ENCODE data around the gene ALG9.

Gene ALG9

GRCh38 chr11:111878849-111879636, 7.7 kb upstream of the ALG9 start, which contains the start of the genes CFAP68 and FDXACB1:
TSS of gene CFAP68 (plus strand) at chr11:111879541. CDS start at chr11:111879561, 20 bp downstream.
TSS of gene FDXACB1 (minus strand) at chr11:111879165. CDS start at chr11:111879132, 33 bp downstream.
- DNase-seq: peak; percentile 96

- no peak for DNase-seq
Observed at GRCh38 chr11:111878385-111878848, 7.0 kb upstream of the ALG9 start.

- DNase-seq: no peak
Observed at GRCh38 chr11:111871693-111872161, 346 bp upstream of the ALG9 start.

GRCh38 chr11:111870522-111870885, 877 bp downstream of the ALG9 start:
- DNase-seq: no peak

GRCh38 chr11:111870113-111870512, 1.3 kb downstream of the ALG9 start:
- DNase-seq: no peak

- no peak for DNase-seq
Observed at GRCh38 chr11:111860257-111860656, 11.1 kb downstream of the ALG9 start.

- no peak for DNase-seq
Observed at GRCh38 chr11:111855506-111855905, 15.9 kb downstream of the ALG9 start.

- no peak for DNase-seq
Observed at GRCh38 chr11:111852103-111852502, 19.3 kb downstream of the ALG9 start.

- DNase-seq: no peak
Observed at GRCh38 chr11:111851636-111852035, 19.7 kb downstream of the ALG9 start.

- no peak for DNase-seq
Observed at GRCh38 chr11:111851067-111851466, 20.3 kb downstream of the ALG9 start.

GRCh38 chr11:111849631-111850030, 21.8 kb downstream of the ALG9 start:
- DNase-seq: no peak

GRCh38 chr11:111846636-111847035, 24.7 kb downstream of the ALG9 start:
- DNase-seq: no peak

- no peak for DNase-seq
Observed at GRCh38 chr11:111846063-111846462, 25.3 kb downstream of the ALG9 start.

- no peak for DNase-seq
Observed at GRCh38 chr11:111845276-111846028, 25.9 kb downstream of the ALG9 start.

GRCh38 chr11:111843661-111844060, 27.7 kb downstream of the ALG9 start:
- DNase-seq: no peak

- peak; percentile 77 for DNase-seq
Observed at GRCh38 chr11:111841370-111842053, 29.9 kb downstream of the ALG9 start.

- no peak for DNase-seq
Observed at GRCh38 chr11:111840143-111840542, 31.2 kb downstream of the ALG9 start.

GRCh38 chr11:111838054-111838453, 33.3 kb downstream of the ALG9 start:
- no peak for DNase-seq

- no peak for DNase-seq
Observed at GRCh38 chr11:111837366-111837891, 34.0 kb downstream of the ALG9 start.

- no peak for DNase-seq
Observed at GRCh38 chr11:111836721-111837120, 34.7 kb downstream of the ALG9 start.

- no peak for DNase-seq
Observed at GRCh38 chr11:111836162-111836561, 35.2 kb downstream of the ALG9 start.

- DNase-seq: no peak
Observed at GRCh38 chr11:111835665-111836064, 35.7 kb downstream of the ALG9 start.

Measured in effector CD8-positive, alpha-beta T cell (primary cell).